ENCODE data around the gene LBH. TPM values are rescaled to one million over a fixed set of nuclear protein-coding genes. Genes with fewer than 3 reads are reported as not detected.

The LBH gene
- total RNA-seq, 1 experiment from 2014 or later = 1.2 TPM

- TF ChIP-seq RAD21 (IDR thresholded peaks at IDR 0.05; ENCODE audit: low read depth) (no peak), TCF7L2 (IDR thresholded peaks at IDR 0.05; ENCODE audit: borderline replicate concordance, extremely low read depth, insufficient read depth, insufficient read length) (no peak), MAX (IDR thresholded peaks at IDR 0.05) (no peak), SRF (IDR thresholded peaks at IDR 0.05; ENCODE audit: low read depth) (no peak), REST (IDR thresholded peaks at IDR 0.05; ENCODE audit: low read depth) (no peak), EZH2 (IDR thresholded peaks at IDR 0.05) (no peak), JUND (IDR thresholded peaks at IDR 0.05) (no peak), CTCF (IDR thresholded peaks at IDR 0.05 in 2 of 3, conservative IDR thresholded peaks at IDR 0.05 in 1 of 3; ENCODE audit: borderline replicate concordance in 1 of 3, insufficient read depth in 1 of 3, low read depth in 2 of 3, low read length in 2 of 3) (no peak), ZFX (IDR thresholded peaks at IDR 0.05) (no peak), POLR2A (IDR thresholded peaks at IDR 0.05; ENCODE audit: borderline replicate concordance, extremely low read depth, insufficient read depth, insufficient read length) (no peak), ATF3 (IDR thresholded peaks at IDR 0.05) (no peak), YY1 (IDR thresholded peaks at IDR 0.05; ENCODE audit: extremely low read depth, insufficient replicate concordance, low read depth, low read length) (no peak), ZNF274 (IDR thresholded peaks at IDR 0.05; ENCODE audit: low read depth, low read length) (no peak), POLR2AphosphoS5 (IDR thresholded peaks at IDR 0.05; ENCODE audit: low read depth, low read length) (no peak), EGR1 (IDR thresholded peaks at IDR 0.05; ENCODE audit: low read depth) (no peak), CBX3 (IDR thresholded peaks at IDR 0.05; ENCODE audit: low read depth) (no peak), ELF1 (IDR thresholded peaks at IDR 0.05; ENCODE audit: borderline replicate concordance, low read depth) (no peak), EZH2phosphoT487 (IDR thresholded peaks at IDR 0.05; ENCODE audit: borderline replicate concordance) (no peak), ZBTB33 (IDR thresholded peaks at IDR 0.05; ENCODE audit: extremely low read depth, insufficient replicate concordance, low read length) (no peak)
- peaks cover 0 to 12% of the 10 kb centered on the region in 2 experiments; a peak in 2 of 4 replicates for H3K4me1 ChIP-seq (ENCODE audit: control insufficient read depth in 1 of 2, insufficient read depth in 2 of 2, low read length in 2 of 2)
- no peak overlapping the region for H3K4me2 ChIP-seq (ENCODE audit: low read length)
- H2AFZ ChIP-seq (ENCODE audit: low read depth, low read length, poor library complexity, severe bottlenecking) = no peak overlapping the region
- H3K9me3 ChIP-seq (ENCODE audit: control insufficient read depth in 1 of 2, insufficient read depth in 1 of 2, low read depth in 1 of 2, low read length in 2 of 2) = no peaks in the 10 kb centered on the region
- ChIA-PET CTCF (no interaction called here), POLR2A (no interaction called here), RAD21 (ENCODE audit: low non-redundant PET in 1 of 2, low total read pairs in 2 of 2, uncharacterized antibody in 2 of 2, unreplicated experiment in 2 of 2) (no interaction called here)
- intact Hi-C loops (cut with micrococcal nuclease) = no loop called here
- H3K27ac ChIP-seq (ENCODE audit: low read depth, low read length) = no peak overlapping the region
- no peaks in the 10 kb centered on the region for H3K9me2 ChIP-seq (ENCODE audit: insufficient read depth)
- BruUV-seq (replicated peaks) = no TSS peak
- no peak overlapping the region for H3K9ac ChIP-seq (ENCODE audit: low read length)
- no peaks in the 10 kb centered on the region for H3K36me3 ChIP-seq (ENCODE audit: control insufficient read depth in 1 of 2, insufficient read depth in 2 of 2, low read length in 2 of 2)
- DNase-seq (ENCODE audit: low read depth, low spot score) (no peak), ATAC-seq (no peak)
- no peaks in the 10 kb centered on the region for H3K79me2 ChIP-seq (ENCODE audit: insufficient read depth, low read length)
- no peak overlapping the region for H3K4me3 ChIP-seq (replicated peaks in 1 of 2; ENCODE audit: low read depth in 1 of 2, low read length in 2 of 2)
- no peaks in the 10 kb centered on the region for H3K27me3 ChIP-seq (ENCODE audit: insufficient read depth, low read length)
- no peaks in the 10 kb centered on the region for H4K20me1 ChIP-seq (ENCODE audit: insufficient read depth)
Measured at GRCh38 chr2:30294133-30294532, 62.8 kb downstream of the LBH start.
